Measurements from ENCODE around the gene GBGT1.
"Not testable (repeated sequence)": the region's sequence is repeated elsewhere in the genome, so short reads cannot be mapped to it uniquely, and the experiment has no call there.

The GBGT1 gene

GRCh38 chr9:133182151-133182550 lies 18.4 kb upstream of the GBGT1 start:
- Histone ChIP-seq H3K9ac (no peak overlapping the region), H3K36me3 (no peaks in the 10 kb centered on the region), H3K27ac (no peak overlapping the region), H3K27me3 (no peaks in the 10 kb centered on the region), H4K20me1 (no peaks in the 10 kb centered on the region), H3K9me3 (no peaks in the 10 kb centered on the region), H3K4me2 (no peak overlapping the region), H3K4me1 (peaks cover 9% of the 10 kb centered on the region), H3K4me3 (no peak overlapping the region)
- no peak for TF ChIP-seq Cebpa-rat (IDR thresholded peaks at IDR 0.05)

DNA sequence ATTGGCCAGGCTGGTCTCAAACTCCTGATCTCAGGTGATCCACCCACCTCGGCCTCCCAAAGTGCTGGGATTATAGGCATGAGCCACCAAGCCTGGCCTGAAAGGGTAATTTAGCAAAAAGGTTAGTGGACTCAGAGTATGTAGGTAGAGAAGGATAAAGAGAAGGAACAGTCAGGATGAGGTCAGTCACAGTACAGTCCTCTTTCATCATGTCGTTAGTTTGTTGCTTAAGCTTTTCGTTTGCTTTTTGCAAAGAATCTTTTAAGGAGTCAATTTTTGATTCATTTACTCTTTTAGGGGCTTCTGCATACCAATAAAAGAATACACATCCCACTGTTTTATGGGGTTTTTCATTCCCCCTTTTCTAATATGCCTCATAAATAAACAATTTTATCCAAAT lies 17.8 kb upstream of the GBGT1 start:
- Histone ChIP-seq H3K9me3 (no peaks in the 10 kb centered on the region), H3K9ac (no peak overlapping the region), H3K27me3 (no peaks in the 10 kb centered on the region), H3K27ac (no peak overlapping the region), H3K4me2 (no peak overlapping the region), H3K4me1 (peaks cover 9% of the 10 kb centered on the region), H3K36me3 (no peaks in the 10 kb centered on the region), H3K4me3 (no peak overlapping the region), H4K20me1 (no peaks in the 10 kb centered on the region)
- no peak for TF ChIP-seq Cebpa-rat (IDR thresholded peaks at IDR 0.05)

DNA sequence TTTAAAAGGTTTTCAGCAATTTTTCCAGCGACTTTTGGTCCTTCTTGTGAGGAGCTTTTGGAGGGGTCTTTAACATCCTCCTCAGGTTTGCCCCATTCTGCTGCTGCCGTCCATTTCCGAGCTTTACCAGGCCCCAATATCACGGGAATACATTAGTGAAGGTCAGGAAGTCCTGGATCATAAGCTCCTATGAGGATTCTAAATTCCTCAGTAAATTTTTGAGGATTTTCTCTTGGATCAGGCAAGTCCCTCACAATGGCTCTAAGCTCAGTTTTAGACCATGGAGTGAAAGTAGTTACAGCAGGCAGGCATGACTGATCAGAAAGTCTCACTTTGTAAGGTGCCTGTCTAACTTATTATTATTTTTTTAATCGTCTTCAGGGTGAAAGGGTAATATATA lies 17.2 kb upstream of the GBGT1 start:
- no peak for TF ChIP-seq Cebpa-rat (IDR thresholded peaks at IDR 0.05)
- H3K36me3 ChIP-seq = no peaks in the 10 kb centered on the region
- H3K4me2 ChIP-seq = no peak overlapping the region
- no peak overlapping the region for H3K4me3 ChIP-seq
- H3K27ac ChIP-seq = no peak overlapping the region
- no peaks in the 10 kb centered on the region for H3K9me3 ChIP-seq
- H3K9ac ChIP-seq = no peak overlapping the region
- H3K27me3 ChIP-seq = no peaks in the 10 kb centered on the region
- H4K20me1 ChIP-seq = no peaks in the 10 kb centered on the region
- H3K4me1 ChIP-seq = peaks cover 9% of the 10 kb centered on the region

DNA sequence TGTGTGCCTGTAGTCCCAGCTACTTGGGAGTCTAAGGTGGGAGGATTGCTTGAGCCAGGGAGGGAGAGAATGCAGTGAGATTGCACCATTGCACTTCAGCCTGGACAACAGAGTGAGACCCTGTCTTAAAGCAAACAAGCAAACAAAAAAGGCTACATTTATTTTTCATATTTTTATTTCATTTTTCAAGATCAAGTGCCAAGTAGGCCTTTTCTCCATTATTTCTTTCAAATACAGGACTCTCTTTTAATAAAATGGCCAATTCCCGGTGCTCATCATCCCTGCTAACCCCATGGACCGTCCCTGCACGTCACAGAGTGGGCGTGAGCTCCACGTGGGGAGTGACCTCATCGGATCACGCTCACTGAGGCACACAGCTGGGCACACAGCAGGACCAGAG lies 9.3 kb upstream of the GBGT1 start:
- H4K20me1 ChIP-seq = no peaks in the 10 kb centered on the region; the same call in 1 of the 2 replicates
- no peak overlapping the region for H3K9ac ChIP-seq
- H3K4me2 ChIP-seq = no peak overlapping the region
- H3K4me3 ChIP-seq = no peak overlapping the region
- H3K27ac ChIP-seq = no peak overlapping the region
- no peaks in the 10 kb centered on the region for H3K9me3 ChIP-seq
- peaks cover 45% of the 10 kb centered on the region for H3K4me1 ChIP-seq
- TF ChIP-seq Cebpa-rat (IDR thresholded peaks at IDR 0.05) = no peak
- H3K36me3 ChIP-seq = no peaks in the 10 kb centered on the region
- no peaks in the 10 kb centered on the region for H3K27me3 ChIP-seq

- H3K9me3 ChIP-seq = no peaks in the 10 kb centered on the region
- H3K4me3 ChIP-seq = peak overlapping the region; percentile 38
- no peaks in the 10 kb centered on the region for H3K36me3 ChIP-seq
- peak overlapping the region; percentile 66 for H3K27ac ChIP-seq
- peaks cover 61% of the 10 kb centered on the region for H3K4me1 ChIP-seq
- no peaks in the 10 kb centered on the region; the same call in 1 of the 2 replicates for H4K20me1 ChIP-seq
- no peak for TF ChIP-seq Cebpa-rat (IDR thresholded peaks at IDR 0.05)
- no peaks in the 10 kb centered on the region for H3K27me3 ChIP-seq
- peak overlapping the region; percentile 46; the same call in 1 of the 2 replicates for H3K9ac ChIP-seq
- peak overlapping the region; percentile 91 for H3K4me2 ChIP-seq
Observed at GRCh38 chr9:133171161-133171961, 7.6 kb upstream of the GBGT1 start.

- H4K20me1 ChIP-seq = no peaks in the 10 kb centered on the region; the same call in 1 of the 2 replicates
- H3K4me1 ChIP-seq = peaks cover 61% of the 10 kb centered on the region
- no peak for TF ChIP-seq Cebpa-rat (IDR thresholded peaks at IDR 0.05)
- H3K9me3 ChIP-seq = no peaks in the 10 kb centered on the region
- peak overlapping the region; percentile 38 for H3K4me3 ChIP-seq
- H3K36me3 ChIP-seq = no peaks in the 10 kb centered on the region
- no peaks in the 10 kb centered on the region for H3K27me3 ChIP-seq
- H3K4me2 ChIP-seq = peak overlapping the region; percentile 91
- H3K9ac ChIP-seq = peak overlapping the region; percentile 46; the same call in 1 of the 2 replicates
- H3K27ac ChIP-seq = peak overlapping the region; percentile 66
Observed at GRCh38 chr9:133170716-133171115, 7.0 kb upstream of the GBGT1 start.

DNA sequence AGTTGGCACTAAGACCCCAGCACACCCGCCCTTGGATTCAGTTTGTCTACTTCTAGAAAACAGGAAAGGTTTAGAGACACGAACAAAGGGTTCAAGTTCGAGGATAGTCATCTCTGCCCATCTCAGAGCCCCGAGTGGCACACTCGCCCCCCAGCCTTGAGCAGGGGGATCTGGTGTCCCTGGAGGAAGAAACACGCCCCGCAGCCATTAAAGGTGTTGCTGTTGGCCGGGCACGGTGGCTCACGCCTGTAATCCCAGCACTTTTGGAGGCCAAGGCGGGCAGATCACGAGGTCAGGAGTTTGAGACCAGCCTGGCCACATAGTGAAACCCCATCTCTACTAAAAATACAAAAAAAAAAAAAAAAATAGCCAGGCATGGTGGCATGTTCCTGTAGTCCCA lies 6.0 kb upstream of the GBGT1 start:
- Histone ChIP-seq H3K4me1 (peaks cover 71% of the 10 kb centered on the region), H3K4me2 (peak overlapping the region; percentile 91), H3K27ac (peak overlapping the region; percentile 0; the same call in 1 of the 2 replicates)
- H4K20me1 ChIP-seq, H3K27me3 ChIP-seq, H3K4me3 ChIP-seq, H3K36me3 ChIP-seq, H3K9me3 ChIP-seq, H3K9ac ChIP-seq: not testable (repeated sequence)

- H3K27ac ChIP-seq = 0 out of 2 replicates have a peak overlapping the region, but pooled peaks have one; percentile 0
- no peak overlapping the region for H3K4me3 ChIP-seq
- peaks cover 77% of the 10 kb centered on the region for H3K4me1 ChIP-seq
- TF ChIP-seq Cebpa-rat (IDR thresholded peaks at IDR 0.05) = no peak
- H3K27me3 ChIP-seq = no peaks in the 10 kb centered on the region
- H3K9me3 ChIP-seq = no peaks in the 10 kb centered on the region
- H3K36me3 ChIP-seq = no peaks in the 10 kb centered on the region
- H3K4me2 ChIP-seq = peak overlapping the region; percentile 91
- no peak overlapping the region for H3K9ac ChIP-seq
- no peaks in the 10 kb centered on the region; the same call in 1 of the 2 replicates for H4K20me1 ChIP-seq
Observed at GRCh38 chr9:133169102-133169501, 5.4 kb upstream of the GBGT1 start.

DNA sequence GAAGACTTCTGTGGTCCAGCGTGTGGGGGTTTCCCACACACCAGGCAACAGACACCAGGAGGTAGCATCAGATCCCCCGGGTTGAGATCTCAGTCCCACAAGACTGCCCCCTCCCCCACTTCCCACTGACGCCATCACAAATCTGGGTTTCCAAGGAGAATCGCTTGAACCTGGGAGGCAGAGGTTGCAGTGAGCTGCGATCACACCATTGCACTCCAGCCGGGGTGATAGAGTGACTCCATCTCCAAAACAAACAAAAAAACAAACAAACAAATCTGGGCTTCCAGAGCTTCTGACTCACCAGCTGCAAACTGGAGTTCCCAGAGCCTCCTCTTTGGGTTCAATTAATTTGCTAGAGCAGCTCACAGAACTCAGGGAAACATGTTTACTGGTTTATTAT lies 4.7 kb upstream of the GBGT1 start:
- peak overlapping the region; percentile 91 for H3K4me2 ChIP-seq

GRCh38 chr9:133167769-133168168 lies 4.1 kb upstream of the GBGT1 start:
- peak overlapping the region; percentile 91 for H3K4me2 ChIP-seq

More for the DNA sequence above, 4.7 kb upstream of the GBGT1 start:
- H3K27ac ChIP-seq = 0 out of 2 replicates have a peak overlapping the region, but pooled peaks have one; percentile 36
- H3K4me3 ChIP-seq = no peak overlapping the region
- peaks cover 81% of the 10 kb centered on the region for H3K4me1 ChIP-seq
- peaks cover under 1% of the 10 kb centered on the region; the same call in 1 of the 2 replicates for H4K20me1 ChIP-seq
- TF ChIP-seq Cebpa-rat (IDR thresholded peaks at IDR 0.05) = no peak
- no peaks in the 10 kb centered on the region for H3K9me3 ChIP-seq
- no peaks in the 10 kb centered on the region for H3K27me3 ChIP-seq
- no peaks in the 10 kb centered on the region for H3K36me3 ChIP-seq
- no peak overlapping the region for H3K9ac ChIP-seq

More at GRCh38 chr9:133167769-133168168, 4.1 kb upstream of the GBGT1 start:
- no peaks in the 10 kb centered on the region for H3K36me3 ChIP-seq
- H4K20me1 ChIP-seq = peaks cover 7% of the 10 kb centered on the region
- peak overlapping the region; percentile 36 for H3K27ac ChIP-seq
- H3K27me3 ChIP-seq = no peaks in the 10 kb centered on the region
- H3K9ac ChIP-seq = 0 out of 2 replicates have a peak overlapping the region, but pooled peaks have one; percentile 16
- H3K9me3 ChIP-seq = no peaks in the 10 kb centered on the region
- H3K4me1 ChIP-seq = peaks cover 87% of the 10 kb centered on the region
- no peak for TF ChIP-seq Cebpa-rat (IDR thresholded peaks at IDR 0.05)
- no peak overlapping the region for H3K4me3 ChIP-seq
